ENCODE data around the gene STAB2.
"Not testable (repeated sequence)": the region's sequence is repeated elsewhere in the genome, so short reads cannot be mapped to it uniquely, and the experiment has no call there.

STAB2 gene

DNA sequence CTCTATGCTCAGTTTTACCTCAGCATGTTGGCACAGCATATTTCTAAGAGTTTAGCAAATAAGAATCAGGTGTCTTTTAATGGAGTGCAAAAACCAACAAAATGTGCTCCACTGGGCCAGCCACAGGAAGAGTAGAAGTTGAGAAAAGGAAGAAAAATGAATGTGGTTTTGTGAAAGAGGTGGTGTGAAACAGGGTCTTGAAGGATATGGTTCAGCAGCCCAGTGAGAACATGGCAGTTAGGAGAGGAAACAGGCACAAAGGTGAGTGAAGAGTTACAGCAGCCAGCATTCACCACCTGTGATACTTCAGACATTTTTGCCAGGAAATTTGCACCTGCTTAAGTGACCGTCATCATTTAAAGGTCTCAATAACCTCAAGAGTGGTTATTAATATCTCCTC, 2.4 kb downstream of the STAB2 start:
- DNase-seq: no peak

- DNase-seq: no peak
Observed at GRCh38 chr12:103590271-103590670, 3.2 kb downstream of the STAB2 start.

DNA sequence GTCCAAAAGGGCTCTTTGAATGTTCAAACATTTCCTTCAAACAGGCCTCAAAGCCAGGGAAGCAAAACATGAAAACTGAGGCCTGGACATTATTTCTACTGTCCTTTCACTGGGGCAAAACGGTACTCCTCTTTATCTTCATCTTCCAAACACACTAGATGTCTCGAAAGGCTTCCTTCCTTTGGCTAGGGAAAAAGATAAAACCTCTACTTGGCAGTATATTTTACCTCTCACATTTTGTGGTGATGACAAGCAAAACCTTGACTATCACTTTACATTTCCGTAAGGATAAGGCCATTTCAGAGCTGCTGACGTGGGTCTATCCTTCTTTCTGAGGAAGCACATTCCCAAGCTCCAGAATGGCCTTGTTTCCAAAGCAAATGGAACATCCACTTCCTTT, 9.9 kb downstream of the STAB2 start:
- DNase-seq: no peak

DNA sequence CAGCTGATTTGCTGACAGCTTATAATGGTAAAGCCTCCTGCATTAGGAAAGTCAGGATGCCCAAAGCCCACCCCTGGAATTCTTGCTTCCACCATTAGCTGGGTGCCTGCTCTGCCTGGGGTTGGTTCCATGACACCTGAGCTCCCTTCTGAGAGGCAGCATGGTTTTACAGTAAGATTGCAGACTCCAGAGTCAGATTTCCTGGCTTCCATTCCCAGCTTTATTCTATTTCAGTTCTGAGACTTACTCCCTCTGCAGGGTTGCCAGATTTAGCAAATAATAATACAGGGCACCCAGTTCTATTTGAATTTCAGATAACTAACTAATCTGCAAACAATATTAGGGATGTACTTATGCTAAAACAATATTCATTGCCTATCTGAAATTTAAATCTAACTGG, 12.2 kb downstream of the STAB2 start:
- DNase-seq: no peak

DNA sequence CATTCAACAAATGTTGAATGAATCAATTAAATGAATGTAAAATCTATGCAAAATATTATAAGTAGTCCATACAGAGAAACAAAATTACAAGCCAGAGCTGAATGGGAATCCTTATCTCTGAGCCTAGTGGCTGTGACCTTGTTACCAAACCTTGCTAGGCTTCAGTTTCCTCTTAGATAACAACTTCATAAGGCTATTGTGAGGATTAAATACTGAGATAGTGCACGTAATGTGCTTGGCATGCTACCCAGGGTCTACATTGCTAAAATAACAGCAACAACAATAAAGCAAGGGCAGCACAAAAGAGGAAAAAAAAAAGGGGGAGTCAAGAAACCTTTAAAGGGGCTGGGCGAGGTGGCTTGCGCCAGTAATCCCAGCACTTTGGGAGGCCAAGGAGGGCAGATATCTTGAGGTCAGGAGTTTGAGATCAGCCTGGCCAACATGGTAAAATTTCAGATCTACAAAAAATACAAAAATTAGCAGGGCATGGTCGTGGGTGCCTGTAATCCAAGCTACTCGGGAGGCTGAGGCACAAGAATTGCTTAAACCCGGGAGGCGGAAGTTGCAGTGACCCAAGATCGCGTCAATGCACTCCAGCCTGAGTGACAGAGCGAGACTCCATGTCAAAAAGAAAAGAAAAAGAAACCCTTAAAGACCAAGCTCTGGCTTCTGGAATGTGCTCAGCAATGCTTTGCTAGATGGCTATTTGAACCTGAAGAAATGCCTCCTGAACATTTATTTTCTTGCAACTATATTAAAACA, 14.1 kb downstream of the STAB2 start:
- DNase-seq: no peak

- DNase-seq: no peak
Observed at GRCh38 chr12:103620395-103620794, 33.3 kb downstream of the STAB2 start.

DNA sequence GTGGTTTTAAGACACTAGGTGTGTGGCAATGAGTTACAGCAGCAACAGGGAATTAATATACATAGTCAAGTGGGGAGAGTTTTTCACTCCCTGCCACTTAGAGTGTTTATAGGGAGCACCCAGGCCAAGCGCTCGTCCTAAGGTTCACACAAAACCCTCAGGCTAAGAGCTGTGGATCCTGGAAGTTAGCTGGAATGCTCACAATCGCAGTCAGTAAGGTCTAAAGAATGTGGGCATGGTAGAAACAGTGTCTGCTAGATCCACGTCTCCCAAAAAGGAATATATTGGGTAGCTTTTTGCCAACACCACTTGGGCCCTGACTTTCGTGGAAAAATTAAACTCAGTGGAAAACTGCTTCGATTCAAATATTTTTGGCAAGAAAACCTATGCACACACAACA, 36.6 kb downstream of the STAB2 start:
- DNase-seq: no peak

- DNase-seq: no peak
Observed at GRCh38 chr12:103626498-103626897, 39.4 kb downstream of the STAB2 start.

DNA sequence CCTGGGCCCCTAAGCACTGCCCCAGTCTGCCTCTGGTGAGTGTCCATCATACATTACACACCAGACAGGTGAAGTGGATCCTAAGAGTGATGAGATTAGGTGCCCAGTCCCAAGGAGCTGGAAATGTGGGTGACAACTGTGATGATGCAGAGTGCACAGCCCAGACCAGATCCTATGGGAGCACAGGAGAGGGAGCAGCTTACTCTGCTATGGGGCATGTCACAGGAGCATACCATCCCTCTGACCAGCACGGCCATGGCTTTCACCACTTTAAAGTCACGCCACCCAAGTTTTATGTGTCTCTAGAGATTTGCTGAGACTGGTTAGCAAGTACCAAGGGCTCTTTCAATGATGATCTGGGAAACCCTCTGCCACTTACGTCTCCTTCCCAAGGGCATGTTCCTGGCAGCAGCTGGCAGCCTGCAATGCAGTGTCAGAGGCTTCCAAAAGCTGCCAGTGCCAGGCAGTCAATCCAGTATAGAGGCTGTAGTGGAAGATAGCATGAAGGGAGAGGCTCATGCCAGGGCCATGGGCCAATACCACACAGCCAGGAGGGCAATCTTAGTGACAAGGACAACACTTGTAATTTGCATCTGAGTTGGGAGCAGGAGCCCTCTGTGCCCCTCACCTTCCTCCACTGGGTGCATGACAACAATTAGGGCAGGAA, 40.2 kb downstream of the STAB2 start:
- no peak for DNase-seq

GRCh38 chr12:103632554-103633216, 45.6 kb downstream of the STAB2 start:
- peak in 3 of 4 experiments; percentile 1 to 5 (median 2) for DNase-seq

GRCh38 chr12:103634732-103635131, 47.7 kb downstream of the STAB2 start:
- no peak for DNase-seq

- DNase-seq: no peak
Observed at GRCh38 chr12:103635419-103635818, 48.3 kb downstream of the STAB2 start.

- DNase-seq: no peak
Observed at GRCh38 chr12:103637021-103637420, 49.9 kb downstream of the STAB2 start.

DNA sequence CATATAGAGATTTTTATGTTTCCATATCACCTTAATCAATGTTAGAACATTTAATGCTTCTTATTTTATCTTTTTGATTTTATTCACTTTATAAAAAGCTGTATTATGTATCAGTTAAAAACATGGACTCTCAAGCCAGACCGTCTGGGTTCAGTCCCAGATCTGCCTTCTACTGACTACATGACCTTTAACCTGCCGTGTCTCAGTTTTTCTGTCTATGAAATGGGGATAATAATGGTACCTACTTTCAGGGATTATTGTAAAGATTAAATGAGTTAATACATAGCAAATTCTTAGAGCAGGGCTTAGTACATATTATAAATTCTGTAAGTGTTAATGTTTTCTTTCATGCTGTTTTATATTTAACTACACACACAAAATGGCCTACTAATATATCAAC, 50.4 kb downstream of the STAB2 start:
- DNase-seq: no peak

DNA sequence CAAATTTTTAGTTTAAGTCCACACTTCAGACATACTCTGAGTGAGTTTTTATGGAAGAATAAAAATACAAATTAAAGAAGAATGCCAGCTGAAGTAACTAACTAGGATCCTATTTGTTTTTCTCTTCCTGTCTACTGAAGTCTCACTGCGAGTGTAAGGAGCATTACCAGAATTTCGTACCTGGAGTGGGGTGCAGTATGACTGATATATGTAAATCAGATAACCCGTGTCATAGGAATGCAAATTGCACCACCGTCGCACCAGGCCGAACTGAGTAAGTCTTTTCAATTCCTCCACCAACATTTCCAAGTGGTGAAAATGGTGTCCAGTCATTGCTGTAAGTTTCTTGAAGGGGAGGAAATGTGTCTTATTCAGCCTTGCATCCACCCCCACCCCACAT, 52.9 kb downstream of the STAB2 start:
- DNase-seq: no peak

GRCh38 chr12:103640410-103640809, 53.3 kb downstream of the STAB2 start:
- no peak for DNase-seq

GRCh38 chr12:103640831-103641230, 53.8 kb downstream of the STAB2 start:
- no peak for DNase-seq

GRCh38 chr12:103642240-103642864, 55.3 kb downstream of the STAB2 start:
- DNase-seq: no peak

DNA sequence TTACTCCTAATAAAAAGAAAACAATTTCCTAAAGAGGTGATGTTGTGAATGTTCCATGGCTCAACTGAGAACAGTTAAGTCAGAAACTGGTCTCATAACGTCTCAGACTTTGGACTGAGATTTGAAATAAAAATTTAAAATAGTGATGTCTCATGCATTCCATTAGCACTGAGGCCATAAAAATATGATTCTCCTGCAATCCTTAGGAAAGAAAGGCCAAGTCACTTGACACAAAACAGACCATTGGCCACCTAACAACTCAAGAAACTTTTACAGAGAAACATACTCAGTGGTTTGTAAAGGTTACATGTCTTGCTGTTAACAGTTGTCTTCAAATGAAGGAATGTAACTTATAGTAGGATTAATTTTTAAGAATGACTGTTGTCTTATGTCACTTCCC, 58.1 kb downstream of the STAB2 start:
- DNase-seq: no peak

DNA sequence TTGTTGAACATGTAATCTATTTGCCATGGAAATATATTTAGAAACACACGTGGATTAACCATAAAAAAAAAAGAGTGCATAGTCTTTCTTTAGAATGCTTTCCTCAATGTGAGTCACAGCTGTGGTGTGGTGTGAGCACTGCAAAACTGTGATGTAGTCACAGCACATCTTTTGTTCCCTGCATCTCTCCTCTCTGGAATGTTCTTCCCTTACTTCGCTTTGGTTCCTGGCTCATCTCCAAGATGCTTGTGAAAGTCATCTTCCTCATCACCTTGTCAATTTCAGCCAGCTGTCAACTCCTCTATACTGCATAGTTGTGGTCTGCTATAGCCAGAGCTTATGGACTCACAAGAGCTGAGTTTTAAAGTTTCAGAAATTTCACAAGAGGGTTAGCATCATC, 60.2 kb downstream of the STAB2 start:
- no peak for DNase-seq

DNA sequence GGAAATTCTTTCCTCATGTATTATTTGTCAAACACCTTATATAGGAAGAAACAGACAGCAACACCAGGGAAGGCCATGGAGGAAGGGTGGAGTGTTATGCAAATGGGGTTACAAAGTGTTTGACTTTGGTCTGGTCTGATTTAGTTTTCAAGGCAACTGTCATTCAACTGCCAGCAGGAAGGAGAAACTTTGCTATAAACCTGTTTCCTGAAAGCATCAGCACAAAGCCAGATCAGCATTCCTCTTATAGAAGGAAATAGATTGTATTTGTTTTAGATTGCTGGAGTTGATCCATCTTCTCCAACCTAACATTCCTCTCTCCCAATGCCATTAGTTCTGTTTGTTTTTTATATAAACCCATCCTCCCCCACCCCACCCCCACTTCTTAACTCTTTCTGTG, 65.7 kb downstream of the STAB2 start:
- no peak for DNase-seq

DNA sequence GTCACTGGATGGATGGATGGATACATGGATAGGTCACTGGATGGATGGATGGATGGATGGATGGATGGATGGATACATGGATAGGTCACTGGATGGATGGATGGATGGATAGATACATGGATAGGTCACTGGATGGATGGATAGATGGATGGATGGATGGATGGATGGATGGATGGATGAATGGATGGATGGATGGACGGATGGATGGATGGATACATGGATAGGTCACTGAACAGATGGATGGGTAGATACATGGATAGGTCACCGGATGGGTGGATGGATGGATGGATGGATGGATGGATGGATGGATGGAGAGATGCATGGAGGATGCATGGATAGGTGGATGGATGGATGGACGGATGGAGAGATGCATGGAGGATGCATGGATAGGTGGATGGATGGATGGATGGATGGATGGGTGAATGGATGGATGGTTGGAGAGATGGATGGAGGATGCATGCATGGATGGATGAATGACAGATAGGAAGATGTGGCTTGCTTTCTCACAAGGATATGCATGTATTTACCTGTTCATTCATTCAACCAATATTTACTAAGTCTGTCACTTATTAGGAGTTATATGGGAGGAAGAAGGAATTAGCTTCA, 66.6 kb downstream of the STAB2 start:
- DNase-seq: not testable (repeated sequence)

- DNase-seq: no peak
Observed at GRCh38 chr12:103654816-103655215, 67.7 kb downstream of the STAB2 start.
